Transverse colon (tissue), 3 donors: ENCODE results near the gene TNXB.

Experiments
- POLR2A ChIP-seq: fragments of 450-650 bp; IDR thresholded peaks from one replicate; pipeline ENCODE4 v1.6.1; 2016; ENCODE audit warnings: antibody characterized with exemption, mild to moderate bottlenecking, moderate library complexity
- TF ChIP-seq, protein P1 (sequence below), 5 experiments: fragments of 200-600 bp in 3 of 5; fragments of 450-650 bp in 2 of 5; sonication (generic) in 3 of 5; IDR thresholded peaks; 1 replicate in 2 of 5; 2 replicates in 3 of 5; pipeline ENCODE4 v1.5.1; 2016 to 2017; ENCODE audit warnings: antibody characterized with exemption in 5 of 5, inconsistent platforms in 3 of 5, mild to moderate bottlenecking in 2 of 5, moderate library complexity in 1 of 5

DNA sequence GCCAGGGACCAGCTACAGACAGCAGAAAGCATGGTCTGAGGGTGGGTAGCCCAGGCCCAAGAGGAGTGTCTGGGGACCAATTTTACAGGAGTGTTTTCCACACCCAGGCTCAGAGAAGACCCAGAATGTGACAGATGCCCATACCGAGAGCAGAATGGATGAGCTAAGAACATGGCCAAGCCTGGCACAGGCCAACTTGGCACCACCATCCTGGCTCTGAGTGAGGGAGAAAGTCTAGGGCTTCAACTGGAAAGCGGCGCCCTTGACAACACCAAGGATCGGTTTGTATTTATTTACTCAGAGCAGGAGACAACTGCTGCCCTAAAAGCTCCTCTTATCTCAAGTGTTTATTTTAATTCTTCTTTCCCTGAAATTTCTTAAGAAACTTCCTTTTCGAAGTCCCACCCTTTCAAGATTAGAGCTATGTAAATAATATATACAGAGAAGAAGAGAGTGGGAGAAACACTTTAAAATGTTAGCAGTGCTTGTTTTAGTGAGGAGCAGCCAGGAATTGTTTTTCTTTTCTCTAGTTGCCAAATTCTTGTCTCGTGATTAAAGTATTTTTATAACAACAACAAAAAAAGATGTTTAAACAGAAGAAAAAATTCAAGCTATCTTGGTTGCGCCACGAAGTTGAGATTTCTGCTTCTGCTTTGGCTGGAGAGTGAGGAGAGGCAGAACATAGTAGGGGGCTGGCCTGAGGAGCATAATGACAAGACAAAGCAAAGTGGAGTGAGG is 16.2 kb downstream of the TNXB start:
- TF ChIP-seq POLR2A: no peak
- TF ChIP-seq, protein P1, sequence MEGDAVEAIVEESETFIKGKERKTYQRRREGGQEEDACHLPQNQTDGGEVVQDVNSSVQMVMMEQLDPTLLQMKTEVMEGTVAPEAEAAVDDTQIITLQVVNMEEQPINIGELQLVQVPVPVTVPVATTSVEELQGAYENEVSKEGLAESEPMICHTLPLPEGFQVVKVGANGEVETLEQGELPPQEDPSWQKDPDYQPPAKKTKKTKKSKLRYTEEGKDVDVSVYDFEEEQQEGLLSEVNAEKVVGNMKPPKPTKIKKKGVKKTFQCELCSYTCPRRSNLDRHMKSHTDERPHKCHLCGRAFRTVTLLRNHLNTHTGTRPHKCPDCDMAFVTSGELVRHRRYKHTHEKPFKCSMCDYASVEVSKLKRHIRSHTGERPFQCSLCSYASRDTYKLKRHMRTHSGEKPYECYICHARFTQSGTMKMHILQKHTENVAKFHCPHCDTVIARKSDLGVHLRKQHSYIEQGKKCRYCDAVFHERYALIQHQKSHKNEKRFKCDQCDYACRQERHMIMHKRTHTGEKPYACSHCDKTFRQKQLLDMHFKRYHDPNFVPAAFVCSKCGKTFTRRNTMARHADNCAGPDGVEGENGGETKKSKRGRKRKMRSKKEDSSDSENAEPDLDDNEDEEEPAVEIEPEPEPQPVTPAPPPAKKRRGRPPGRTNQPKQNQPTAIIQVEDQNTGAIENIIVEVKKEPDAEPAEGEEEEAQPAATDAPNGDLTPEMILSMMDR (IDR thresholded peaks at IDR 0.05): no peak
